ENCODE measurements around the gene SLC6A20.

The SLC6A20 gene

GRCh38 chr3:45789235-45789812 is 7.0 kb downstream of the SLC6A20 start:
- no peaks in the 10 kb centered on the region for H3K36me3 ChIP-seq (ENCODE audit: control insufficient read depth, insufficient read depth, low read length)
- no peak overlapping the region for H3K27ac ChIP-seq (ENCODE audit: low read depth, low read length)
- H3K4me3 ChIP-seq (ENCODE audit: low read depth, low read length) = no peak overlapping the region
- peaks cover 27% of the 10 kb centered on the region for H3K27me3 ChIP-seq (ENCODE audit: control insufficient read depth, insufficient read depth, low read length)
- no peak overlapping the region for H3K9ac ChIP-seq (ENCODE audit: low read length)
- H3K9me3 ChIP-seq (ENCODE audit: control insufficient read depth, insufficient read depth, low read depth, low read length) = peaks cover 8% of the 10 kb centered on the region
- peaks cover 5% of the 10 kb centered on the region; the same call in 1 of the 2 replicates for H3K4me1 ChIP-seq (ENCODE audit: control insufficient read depth, insufficient read depth, low read length)

GRCh38 chr3:45787551-45787950 is 8.8 kb downstream of the SLC6A20 start:
- Histone ChIP-seq H3K4me1 (ENCODE audit: control insufficient read depth, insufficient read depth, low read length) (peaks cover 5% of the 10 kb centered on the region; the same call in 1 of the 2 replicates), H3K27ac (ENCODE audit: low read depth, low read length) (no peak overlapping the region), H3K9ac (ENCODE audit: low read length) (no peak overlapping the region), H3K27me3 (ENCODE audit: control insufficient read depth, insufficient read depth, low read length) (peaks cover 12% of the 10 kb centered on the region; the same call in 1 of the 2 replicates), H3K4me3 (ENCODE audit: low read depth, low read length) (no peak overlapping the region), H3K36me3 (ENCODE audit: control insufficient read depth, insufficient read depth, low read length) (no peaks in the 10 kb centered on the region), H3K9me3 (ENCODE audit: control insufficient read depth, insufficient read depth, low read depth, low read length) (peaks cover 8% of the 10 kb centered on the region)

GRCh38 chr3:45786801-45787495 is 9.4 kb downstream of the SLC6A20 start:
- Histone ChIP-seq H3K27me3 (ENCODE audit: control insufficient read depth, insufficient read depth, low read length) (peaks cover 12% of the 10 kb centered on the region; the same call in 1 of the 2 replicates), H3K4me1 (ENCODE audit: control insufficient read depth, insufficient read depth, low read length) (peaks cover 5% of the 10 kb centered on the region; the same call in 1 of the 2 replicates), H3K36me3 (ENCODE audit: control insufficient read depth, insufficient read depth, low read length) (no peaks in the 10 kb centered on the region), H3K9me3 (ENCODE audit: control insufficient read depth, insufficient read depth, low read depth, low read length) (peaks cover 8% of the 10 kb centered on the region), H3K27ac (ENCODE audit: low read depth, low read length) (no peak overlapping the region), H3K4me3 (ENCODE audit: low read depth, low read length) (no peak overlapping the region), H3K9ac (ENCODE audit: low read length) (no peak overlapping the region)

- H3K4me1 ChIP-seq (ENCODE audit: control insufficient read depth, insufficient read depth, low read length) = peaks cover 2% of the 10 kb centered on the region; the same call in 1 of the 2 replicates
- no peak overlapping the region for H3K9ac ChIP-seq (ENCODE audit: low read length)
- H3K27ac ChIP-seq (ENCODE audit: low read depth, low read length) = no peak overlapping the region
- H3K36me3 ChIP-seq (ENCODE audit: control insufficient read depth, insufficient read depth, low read length) = no peaks in the 10 kb centered on the region
- H3K4me3 ChIP-seq (ENCODE audit: low read depth, low read length) = no peak overlapping the region
- peaks cover 9% of the 10 kb centered on the region; the same call in 1 of the 2 replicates for H3K27me3 ChIP-seq (ENCODE audit: control insufficient read depth, insufficient read depth, low read length)
- peaks cover 8% of the 10 kb centered on the region for H3K9me3 ChIP-seq (ENCODE audit: control insufficient read depth, insufficient read depth, low read depth, low read length)
These were observed 10.7 kb downstream of the SLC6A20 start for GRCh38 chr3:45785605-45786150.

GRCh38 chr3:45783667-45784066 is 12.7 kb downstream of the SLC6A20 start:
- peaks cover 5% of the 10 kb centered on the region; the same call in 1 of the 2 replicates for H3K9me3 ChIP-seq (ENCODE audit: control insufficient read depth, insufficient read depth, low read depth, low read length)
- no peak overlapping the region for H3K9ac ChIP-seq (ENCODE audit: low read length)
- no peaks in the 10 kb centered on the region for H3K36me3 ChIP-seq (ENCODE audit: control insufficient read depth, insufficient read depth, low read length)
- H3K4me1 ChIP-seq (ENCODE audit: control insufficient read depth, insufficient read depth, low read length) = 0 out of 2 replicates have a peak, but pooled peaks cover 3% of the 10 kb centered on the region
- no peak overlapping the region for H3K4me3 ChIP-seq (ENCODE audit: low read depth, low read length)
- H3K27me3 ChIP-seq (ENCODE audit: control insufficient read depth, insufficient read depth, low read length) = peaks cover 11% of the 10 kb centered on the region; the same call in 1 of the 2 replicates
- no peak overlapping the region for H3K27ac ChIP-seq (ENCODE audit: low read depth, low read length)

- Histone ChIP-seq H3K4me3 (ENCODE audit: low read depth, low read length) (no peak overlapping the region), H3K36me3 (ENCODE audit: control insufficient read depth, insufficient read depth, low read length) (no peaks in the 10 kb centered on the region), H3K27ac (ENCODE audit: low read depth, low read length) (no peak overlapping the region), H3K9ac (ENCODE audit: low read length) (no peak overlapping the region), H3K4me1 (ENCODE audit: control insufficient read depth, insufficient read depth, low read length) (0 out of 2 replicates have a peak, but pooled peaks cover 3% of the 10 kb centered on the region), H3K27me3 (ENCODE audit: control insufficient read depth, insufficient read depth, low read length) (peaks cover 11% of the 10 kb centered on the region; the same call in 1 of the 2 replicates), H3K9me3 (ENCODE audit: control insufficient read depth, insufficient read depth, low read depth, low read length) (peaks cover 5% of the 10 kb centered on the region; the same call in 1 of the 2 replicates)
These were observed 14.0 kb downstream of the SLC6A20 start for GRCh38 chr3:45782381-45782780.

GRCh38 chr3:45781841-45782240 is 14.5 kb downstream of the SLC6A20 start:
- Histone ChIP-seq H3K9me3 (ENCODE audit: control insufficient read depth, insufficient read depth, low read depth, low read length) (peaks cover 5% of the 10 kb centered on the region; the same call in 1 of the 2 replicates), H3K4me3 (ENCODE audit: low read depth, low read length) (no peak overlapping the region)

GRCh38 chr3:45781271-45781670 is 15.1 kb downstream of the SLC6A20 start:
- H3K4me1 ChIP-seq (ENCODE audit: control insufficient read depth, insufficient read depth, low read length) = peaks cover 12% of the 10 kb centered on the region
- no peaks in the 10 kb centered on the region for H3K36me3 ChIP-seq (ENCODE audit: control insufficient read depth, insufficient read depth, low read length)

More at GRCh38 chr3:45781841-45782240, 14.5 kb downstream of the SLC6A20 start:
- H3K36me3 ChIP-seq (ENCODE audit: control insufficient read depth, insufficient read depth, low read length) = no peaks in the 10 kb centered on the region
- no peak overlapping the region for H3K27ac ChIP-seq (ENCODE audit: low read depth, low read length)
- peaks cover 6% of the 10 kb centered on the region; the same call in 1 of the 2 replicates for H3K4me1 ChIP-seq (ENCODE audit: control insufficient read depth, insufficient read depth, low read length)
- H3K27me3 ChIP-seq (ENCODE audit: control insufficient read depth, insufficient read depth, low read length) = peaks cover 11% of the 10 kb centered on the region; the same call in 1 of the 2 replicates
- no peak overlapping the region for H3K9ac ChIP-seq (ENCODE audit: low read length)

GRCh38 chr3:45779746-45780735 is 16.3 kb downstream of the SLC6A20 start:
- H3K27me3 ChIP-seq (ENCODE audit: control insufficient read depth, insufficient read depth, low read length) = peaks cover 11% of the 10 kb centered on the region; the same call in 1 of the 2 replicates
- H3K9me3 ChIP-seq (ENCODE audit: control insufficient read depth, insufficient read depth, low read depth, low read length) = peaks cover 5% of the 10 kb centered on the region; the same call in 1 of the 2 replicates
- H3K36me3 ChIP-seq (ENCODE audit: control insufficient read depth, insufficient read depth, low read length) = no peaks in the 10 kb centered on the region
- no peak overlapping the region for H3K9ac ChIP-seq (ENCODE audit: low read length)
- no peak overlapping the region for H3K27ac ChIP-seq (ENCODE audit: low read depth, low read length)
- peaks cover 14% of the 10 kb centered on the region for H3K4me1 ChIP-seq (ENCODE audit: control insufficient read depth, insufficient read depth, low read length)
- no peak overlapping the region for H3K4me3 ChIP-seq (ENCODE audit: low read depth, low read length)

More at GRCh38 chr3:45781271-45781670, 15.1 kb downstream of the SLC6A20 start:
- Histone ChIP-seq H3K27me3 (ENCODE audit: control insufficient read depth, insufficient read depth, low read length) (peaks cover 11% of the 10 kb centered on the region; the same call in 1 of the 2 replicates), H3K9ac (ENCODE audit: low read length) (no peak overlapping the region), H3K4me3 (ENCODE audit: low read depth, low read length) (no peak overlapping the region), H3K27ac (ENCODE audit: low read depth, low read length) (no peak overlapping the region), H3K9me3 (ENCODE audit: control insufficient read depth, insufficient read depth, low read depth, low read length) (peaks cover 5% of the 10 kb centered on the region; the same call in 1 of the 2 replicates)

- H3K9ac ChIP-seq (ENCODE audit: low read length) = no peak overlapping the region
- H3K9me3 ChIP-seq (ENCODE audit: control insufficient read depth, insufficient read depth, low read depth, low read length) = no peaks in the 10 kb centered on the region
- H3K27me3 ChIP-seq (ENCODE audit: control insufficient read depth, insufficient read depth, low read length) = peaks cover 11% of the 10 kb centered on the region; the same call in 1 of the 2 replicates
- H3K27ac ChIP-seq (ENCODE audit: low read depth, low read length) = no peak overlapping the region
- peaks cover 18% of the 10 kb centered on the region for H3K4me1 ChIP-seq (ENCODE audit: control insufficient read depth, insufficient read depth, low read length)
- H3K36me3 ChIP-seq (ENCODE audit: control insufficient read depth, insufficient read depth, low read length) = no peaks in the 10 kb centered on the region
- no peak overlapping the region for H3K4me3 ChIP-seq (ENCODE audit: low read depth, low read length)
These were observed 17.6 kb downstream of the SLC6A20 start for GRCh38 chr3:45778761-45779201.
